ENCODE results near the gene DDX55.

- TF ChIP-seq, protein P1, sequence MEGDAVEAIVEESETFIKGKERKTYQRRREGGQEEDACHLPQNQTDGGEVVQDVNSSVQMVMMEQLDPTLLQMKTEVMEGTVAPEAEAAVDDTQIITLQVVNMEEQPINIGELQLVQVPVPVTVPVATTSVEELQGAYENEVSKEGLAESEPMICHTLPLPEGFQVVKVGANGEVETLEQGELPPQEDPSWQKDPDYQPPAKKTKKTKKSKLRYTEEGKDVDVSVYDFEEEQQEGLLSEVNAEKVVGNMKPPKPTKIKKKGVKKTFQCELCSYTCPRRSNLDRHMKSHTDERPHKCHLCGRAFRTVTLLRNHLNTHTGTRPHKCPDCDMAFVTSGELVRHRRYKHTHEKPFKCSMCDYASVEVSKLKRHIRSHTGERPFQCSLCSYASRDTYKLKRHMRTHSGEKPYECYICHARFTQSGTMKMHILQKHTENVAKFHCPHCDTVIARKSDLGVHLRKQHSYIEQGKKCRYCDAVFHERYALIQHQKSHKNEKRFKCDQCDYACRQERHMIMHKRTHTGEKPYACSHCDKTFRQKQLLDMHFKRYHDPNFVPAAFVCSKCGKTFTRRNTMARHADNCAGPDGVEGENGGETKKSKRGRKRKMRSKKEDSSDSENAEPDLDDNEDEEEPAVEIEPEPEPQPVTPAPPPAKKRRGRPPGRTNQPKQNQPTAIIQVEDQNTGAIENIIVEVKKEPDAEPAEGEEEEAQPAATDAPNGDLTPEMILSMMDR (IDR thresholded peaks at IDR 0.05) = no peak
- no peak for TF ChIP-seq POLR2A (IDR thresholded peaks at IDR 0.05)
These were observed 12.6 kb downstream of the DDX55 start for GRCh38 chr12:123614531-123614930.

Measured in heart left ventricle (tissue), 13 donors.